Measurements from ENCODE around the gene TRMT6.

GRCh38 chr20:5999783-6000182 lies 49.5 kb upstream of the TRMT6 start:
- no peak for TF ChIP-seq CTCF (conservative IDR thresholded peaks at IDR 0.05; ENCODE audit: low read length)
- no peak for TF ChIP-seq EZH2phosphoT487 (IDR thresholded peaks at IDR 0.05; ENCODE audit: borderline replicate concordance, low read depth, low read length)

Measured in OCI-LY7 (cell line).